ENCODE measurements around the gene FKBP9.

GRCh38 chr7:33054261-33054964 lies 97.2 kb downstream of the FKBP9 start:
- no peak for TF ChIP-seq GATA2 (IDR thresholded peaks at IDR 0.05; ENCODE audit: low read depth, low read length)
- no peak for TF ChIP-seq GATA3 (IDR thresholded peaks at IDR 0.05; ENCODE audit: low read depth, low read length)
